Hepatocyte (in vitro differentiated cells): ENCODE results near the gene HAVCR1. TPM values are rescaled to one million over a fixed set of nuclear protein-coding genes. Genes with fewer than 3 reads are reported as not detected.
"Not testable (repeated sequence)": the region's sequence is repeated elsewhere in the genome, so short reads cannot be mapped to it uniquely, and the experiment has no call there.

Source experiments
- DNase-seq: peaks from one replicate; pipeline ENCODE4 v3.0.0-alpha.2; 2016; ENCODE audit warnings: low spot score
- H2AFZ ChIP-seq: fragments of 200-600 bp; sonication (generic); 2 replicates; pipeline ENCODE4 v1.6.0; 2016; ENCODE audit warnings: antibody characterized with exemption, mild to moderate bottlenecking
- H3K27ac ChIP-seq: fragments of 200-600 bp; sonication (generic); 2 replicates; pipeline ENCODE4 v1.5.1; 2016; ENCODE audit warnings: mild to moderate bottlenecking
- H3K27me3 ChIP-seq: fragments of 200-600 bp; sonication (generic); 2 replicates; pipeline ENCODE4 v1.6.1; 2016
- H3K36me3 ChIP-seq: fragments of 200-600 bp; sonication (generic); replicated peaks from 2 replicates; pipeline ENCODE4 v1.5.1; 2016; ENCODE audit warnings: low read depth; ENCODE audit not compliant: insufficient read depth
- H3K4me1 ChIP-seq: fragments of 200-600 bp; sonication (generic); 2 replicates; pipeline ENCODE4 v1.5.1; 2016; ENCODE audit warnings: mild to moderate bottlenecking, moderate library complexity; ENCODE audit not compliant: insufficient read depth
- H3K4me2 ChIP-seq: fragments of 200-600 bp; sonication (generic); 2 replicates; pipeline ENCODE4 v1.6.0; 2016
- H3K4me3 ChIP-seq: fragments of 200-600 bp; sonication (generic); 2 replicates; pipeline ENCODE4 v1.5.1; 2016; ENCODE audit warnings: mild to moderate bottlenecking
- H3K79me2 ChIP-seq: fragments of 200-600 bp; sonication (generic); 2 replicates; pipeline ENCODE4 v1.6.0; 2017; ENCODE audit warnings: mild to moderate bottlenecking
- H3K9me2 ChIP-seq: fragments of 200-600 bp; sonication (generic); replicated peaks from 2 replicates; pipeline ENCODE4 v1.6.0; 2017; ENCODE audit warnings: mild to moderate bottlenecking; ENCODE audit not compliant: insufficient read depth
- H3K9me3 ChIP-seq: fragments of 200-600 bp; sonication (generic); 2 replicates; pipeline ENCODE4 v1.5.1; 2016; ENCODE audit warnings: low read depth, mild to moderate bottlenecking
- H4K20me1 ChIP-seq: fragments of 200-600 bp; sonication (generic); 2 replicates; pipeline ENCODE4 v1.6.0; 2016; ENCODE audit warnings: mild to moderate bottlenecking; ENCODE audit not compliant: insufficient read depth, poor library complexity, severe bottlenecking
- CTCF ChIP-seq: fragments of 200-600 bp; sonication (generic); IDR thresholded peaks from 2 replicates; pipeline ENCODE4 v1.5.1; 2016; ENCODE audit warnings: antibody characterized with exemption, mild to moderate bottlenecking; ENCODE audit not compliant: poor library complexity
- EZH2 ChIP-seq: fragments of 200-600 bp; sonication (generic); IDR thresholded peaks from 2 replicates; pipeline ENCODE4 v1.6.1; 2016; ENCODE audit warnings: antibody characterized with exemption, mild to moderate bottlenecking, borderline replicate concordance
- EZH2phosphoT487 ChIP-seq: fragments of 200-600 bp; sonication (generic); IDR thresholded peaks from one replicate; pipeline ENCODE4 v1.6.1; 2018; ENCODE audit warnings: antibody characterized with exemption, mild to moderate bottlenecking, low read depth, moderate library complexity; ENCODE audit not compliant: unreplicated experiment, severe bottlenecking
- WGBS: methylation state at CpG from one replicate; pipeline ENCODE4 v1.1.6; 2016; ENCODE audit warnings: low lambda C conversion rate; ENCODE audit errors: missing lambda C conversion rate; 5-methylcytosine and 5-hydroxymethylcytosine counted together
- polyA plus RNA-seq: library from polyadenylated mRNA; unstranded; fragments of >200 nt; fragmentation: Nextera tagmentation; extraction: Ambion mirVana; gene quantifications from 2 replicates; pipeline ENCODE4 v1.2.1, GENCODE V29; 2016
- total RNA-seq: library from RNA; depleted of rRNA; stranded (reverse); fragments of >200 nt; gene quantifications from 2 replicates; pipeline ENCODE4 v1.2.3, GENCODE V29; 2014

The HAVCR1 gene
- total and polyA plus RNA-seq, 2 experiments from 2014 or later: 2.1 to 9.5 TPM

- Histone ChIP-seq H3K4me1 (peaks cover 23% of the 10 kb centered on the region), H3K9me2 (no peaks in the 10 kb centered on the region), H3K27me3 (no peaks in the 10 kb centered on the region), H2AFZ (no peak overlapping the region), H3K4me3 (no peak overlapping the region), H3K79me2 (no peaks in the 10 kb centered on the region), H3K9me3 (no peaks in the 10 kb centered on the region), H3K4me2 (peak overlapping the region; percentile 28), H4K20me1 (no peaks in the 10 kb centered on the region), H3K27ac (peak overlapping the region; percentile 80), H3K36me3 (no peaks in the 10 kb centered on the region)
- WGBS: 75% methylated on average over 10 of the region's 11 CpGs
- TF ChIP-seq EZH2phosphoT487: no peak
- no peak for TF ChIP-seq EZH2
- TF ChIP-seq CTCF: no peak
- no peak for DNase-seq
These were observed 1.2 kb downstream of the HAVCR1 start for GRCh38 chr5:157057459-157058370.

- not testable (repeated sequence) for H3K79me2 ChIP-seq, H3K36me3 ChIP-seq, H3K27me3 ChIP-seq, H2AFZ ChIP-seq, H3K9me2 ChIP-seq, H3K9me3 ChIP-seq, DNase-seq, H3K4me2 ChIP-seq, H4K20me1 ChIP-seq, H3K4me3 ChIP-seq
- Histone ChIP-seq H3K27ac (peak overlapping the region; percentile 12), H3K4me1 (peaks cover 23% of the 10 kb centered on the region)
- 90% methylated on average over 6 of the region's 6 CpGs for WGBS
These were observed 2.1 kb downstream of the HAVCR1 start for GRCh38 chr5:157056848-157057247.

GRCh38 chr5:157051604-157052245 is 7.2 kb downstream of the HAVCR1 start:
- peaks cover 13% of the 10 kb centered on the region for H3K4me1 ChIP-seq
- H4K20me1 ChIP-seq: no peaks in the 10 kb centered on the region
- no peak for DNase-seq
- no peaks in the 10 kb centered on the region for H3K79me2 ChIP-seq
- TF ChIP-seq CTCF (no peak), EZH2 (no peak), EZH2phosphoT487 (no peak)
- H3K9me3 ChIP-seq: no peaks in the 10 kb centered on the region
- 72% methylated on average over 7 of the region's 7 CpGs for WGBS
- H3K36me3 ChIP-seq: no peaks in the 10 kb centered on the region
- no peak overlapping the region for H3K4me2 ChIP-seq
- no peaks in the 10 kb centered on the region for H3K9me2 ChIP-seq
- H3K27ac ChIP-seq: peak overlapping the region; percentile 0
- no peaks in the 10 kb centered on the region for H3K27me3 ChIP-seq
- H3K4me3 ChIP-seq: no peak overlapping the region
- H2AFZ ChIP-seq: no peak overlapping the region

DNA sequence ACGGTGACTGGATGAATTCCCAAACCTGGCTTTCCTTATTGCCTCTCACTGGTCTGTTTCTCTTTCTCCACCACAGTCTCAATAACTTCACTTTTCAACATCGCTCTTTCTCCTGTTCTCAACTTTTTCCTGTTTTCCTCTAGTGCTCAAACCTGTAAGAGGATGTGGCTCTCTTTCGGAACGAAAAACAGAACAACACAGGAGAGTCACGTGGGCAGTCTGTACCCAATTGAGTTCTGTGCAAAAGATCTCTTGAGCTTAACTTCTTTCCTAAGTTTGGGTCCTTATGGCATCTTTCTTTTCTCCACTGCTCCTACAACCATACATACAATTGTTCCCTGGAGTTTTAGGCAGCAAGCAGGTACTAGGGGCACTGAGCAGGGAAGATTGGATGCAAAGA is 8.9 kb downstream of the HAVCR1 start:
- no peak for TF ChIP-seq CTCF
- no peak for TF ChIP-seq EZH2phosphoT487
- TF ChIP-seq EZH2: no peak
- peaks cover 13% of the 10 kb centered on the region for H3K4me1 ChIP-seq
- no peaks in the 10 kb centered on the region for H3K27me3 ChIP-seq
- DNase-seq: no peak
- H3K27ac ChIP-seq: peak overlapping the region; percentile 70
- no peaks in the 10 kb centered on the region for H3K36me3 ChIP-seq
- peak overlapping the region; percentile 59 for H3K4me2 ChIP-seq
- H4K20me1 ChIP-seq: no peaks in the 10 kb centered on the region
- H3K4me3 ChIP-seq: no peak overlapping the region
- no peaks in the 10 kb centered on the region for H3K9me2 ChIP-seq
- H2AFZ ChIP-seq: no peak overlapping the region
- H3K79me2 ChIP-seq: no peaks in the 10 kb centered on the region
- no peaks in the 10 kb centered on the region for H3K9me3 ChIP-seq
- 62% methylated on average over 5 of the region's 5 CpGs for WGBS
